Left ventricle myocardium inferior (tissue), 1 donor: ENCODE data around the gene GDPD4. TPM values are rescaled to one million over a fixed set of nuclear protein-coding genes. Genes with fewer than 3 reads are reported as not detected.

Source experiments
- DNase-seq: peaks from one replicate; pipeline ENCODE4 v3.0.0-alpha.2; 2020
- H3K27ac ChIP-seq: fragments of 200-600 bp; replicated peaks from 2 replicates; pipeline ENCODE4 v1.8.0; 2021
- H3K27me3 ChIP-seq: fragments of 200-600 bp; 2 replicates; pipeline ENCODE4 v1.8.0; 2021; ENCODE audit warnings: low read depth
- H3K36me3 ChIP-seq: fragments of 200-600 bp; 2 replicates; pipeline ENCODE4 v1.8.0; 2021
- H3K4me1 ChIP-seq: fragments of 200-600 bp; 2 replicates; pipeline ENCODE4 v1.8.0; 2021
- H3K4me3 ChIP-seq: fragments of 200-600 bp; 2 replicates; pipeline ENCODE4 v1.8.0; 2021; ENCODE audit warnings: mild to moderate bottlenecking, moderate library complexity
- H3K9me3 ChIP-seq: fragments of 200-600 bp; replicated peaks from 2 replicates; pipeline ENCODE4 v1.8.0; 2021
- intact Hi-C: fragments of 100-400 bp; cut with micrococcal nuclease; formaldehyde crosslinking; loops from one replicate; pipeline ENCODE4 v1.11.0; 2022
- total RNA-seq: library from RNA; stranded (reverse); fragmentation: NEBNext Ultra II Directional; extraction: Animal tissue kit (Norgen Biotek cat#: 25700); gene quantifications from one replicate; pipeline ENCODE4 v1.2.1, GENCODE V29; 2021
- TF ChIP-seq, protein P1 (sequence below): fragments of 200-600 bp; IDR thresholded peaks from 2 replicates; pipeline ENCODE4 v1.8.0; 2021; ENCODE audit warnings: antibody characterized with exemption, mild to moderate bottlenecking, borderline replicate concordance
- donor health status: DM: no; HTN: yes; CAD: no; lungs with severe emphysema.

The GDPD4 gene
- total RNA-seq, 1 donor from 2014 or later = not detected

DNA sequence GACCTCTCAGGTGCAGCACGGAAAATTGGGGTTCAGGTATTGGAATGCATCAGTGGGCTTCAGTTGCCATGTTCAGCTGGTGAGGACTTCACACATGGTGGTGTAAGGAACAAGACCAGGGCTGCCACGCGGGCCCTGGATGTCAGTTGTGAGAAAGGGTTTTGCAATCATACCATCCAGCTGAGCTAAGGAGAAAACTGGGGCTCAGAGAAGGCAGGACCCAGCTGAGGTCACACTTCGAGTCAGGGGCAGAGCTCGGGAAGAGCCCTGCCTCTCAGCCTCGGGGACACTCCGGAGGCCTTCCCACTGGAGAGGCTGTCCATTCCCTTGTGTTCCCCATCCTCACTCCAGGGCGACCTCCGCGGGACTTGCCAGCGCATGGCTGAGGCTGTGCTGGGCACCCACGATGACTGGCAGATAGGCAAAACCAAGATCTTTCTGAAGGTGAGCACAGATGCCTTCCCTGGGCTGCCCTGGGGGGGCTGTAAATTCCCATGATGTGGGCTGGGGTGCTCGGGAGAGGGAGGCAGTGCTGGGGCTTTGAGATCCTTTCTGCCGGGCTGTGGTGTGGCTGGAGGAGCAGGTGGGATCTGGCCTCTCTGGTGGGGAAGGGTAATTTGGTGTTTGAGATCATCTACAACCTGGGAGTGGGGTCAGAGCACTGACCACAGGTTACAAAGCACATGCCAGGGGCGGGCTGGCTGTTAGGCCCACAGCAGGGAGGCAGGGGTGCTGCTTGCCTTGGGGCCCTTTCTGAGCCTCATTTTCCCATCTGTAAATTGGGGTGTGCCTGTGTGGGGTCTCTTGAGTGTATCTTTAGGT, 126.3 kb downstream of the GDPD4 start:
- peaks cover 4% of the 10 kb centered on the region for H3K4me1 ChIP-seq
- no peaks in the 10 kb centered on the region for H3K27me3 ChIP-seq
- intact Hi-C loops = no loop called here
- H3K9me3 ChIP-seq = no peaks in the 10 kb centered on the region
- no peak for DNase-seq
- H3K36me3 ChIP-seq = no peaks in the 10 kb centered on the region
- H3K4me3 ChIP-seq = peak overlapping the region; percentile 32
- peak overlapping the region; percentile 51 for H3K27ac ChIP-seq
- TF ChIP-seq, protein P1, sequence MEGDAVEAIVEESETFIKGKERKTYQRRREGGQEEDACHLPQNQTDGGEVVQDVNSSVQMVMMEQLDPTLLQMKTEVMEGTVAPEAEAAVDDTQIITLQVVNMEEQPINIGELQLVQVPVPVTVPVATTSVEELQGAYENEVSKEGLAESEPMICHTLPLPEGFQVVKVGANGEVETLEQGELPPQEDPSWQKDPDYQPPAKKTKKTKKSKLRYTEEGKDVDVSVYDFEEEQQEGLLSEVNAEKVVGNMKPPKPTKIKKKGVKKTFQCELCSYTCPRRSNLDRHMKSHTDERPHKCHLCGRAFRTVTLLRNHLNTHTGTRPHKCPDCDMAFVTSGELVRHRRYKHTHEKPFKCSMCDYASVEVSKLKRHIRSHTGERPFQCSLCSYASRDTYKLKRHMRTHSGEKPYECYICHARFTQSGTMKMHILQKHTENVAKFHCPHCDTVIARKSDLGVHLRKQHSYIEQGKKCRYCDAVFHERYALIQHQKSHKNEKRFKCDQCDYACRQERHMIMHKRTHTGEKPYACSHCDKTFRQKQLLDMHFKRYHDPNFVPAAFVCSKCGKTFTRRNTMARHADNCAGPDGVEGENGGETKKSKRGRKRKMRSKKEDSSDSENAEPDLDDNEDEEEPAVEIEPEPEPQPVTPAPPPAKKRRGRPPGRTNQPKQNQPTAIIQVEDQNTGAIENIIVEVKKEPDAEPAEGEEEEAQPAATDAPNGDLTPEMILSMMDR = no peak

- Histone ChIP-seq H3K27me3 (no peaks in the 10 kb centered on the region), H3K27ac (no peak overlapping the region), H3K36me3 (no peaks in the 10 kb centered on the region), H3K9me3 (no peaks in the 10 kb centered on the region), H3K4me3 (no peak overlapping the region), H3K4me1 (peaks cover 4% of the 10 kb centered on the region)
- intact Hi-C loops = no loop called here
- TF ChIP-seq, protein P1 = no peak
- no peak for DNase-seq
These were observed 126.9 kb downstream of the GDPD4 start for GRCh38 chr11:77174559-77174958.

DNA sequence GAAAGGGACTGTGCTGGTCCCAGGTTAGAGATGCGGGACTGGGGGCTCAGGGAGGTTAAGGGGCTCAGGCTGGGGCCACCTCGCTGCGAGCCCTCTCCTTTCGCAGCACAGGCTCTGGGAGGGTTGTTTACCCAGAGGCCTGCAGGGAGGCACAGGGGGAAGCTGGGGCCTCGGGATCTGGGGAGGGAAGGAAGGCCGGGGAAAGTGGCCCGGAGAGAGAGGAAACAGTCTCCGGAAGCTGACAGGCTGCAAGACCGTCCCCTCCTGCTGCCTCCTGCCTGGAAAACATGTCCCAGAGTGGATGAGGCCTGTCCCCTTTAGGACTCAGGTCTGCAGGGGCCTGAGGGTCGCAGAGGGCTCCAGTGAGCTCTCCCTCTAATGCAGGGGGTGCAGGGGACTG, 128.0 kb downstream of the GDPD4 start:
- H3K36me3 ChIP-seq = no peaks in the 10 kb centered on the region
- no peaks in the 10 kb centered on the region for H3K9me3 ChIP-seq
- no peaks in the 10 kb centered on the region for H3K4me1 ChIP-seq
- TF ChIP-seq, protein P1 = no peak
- H3K27ac ChIP-seq = no peak overlapping the region
- intact Hi-C loops = no loop called here
- DNase-seq = no peak
- no peak overlapping the region for H3K4me3 ChIP-seq
- H3K27me3 ChIP-seq = no peaks in the 10 kb centered on the region

GRCh38 chr11:77172666-77172982, 128.9 kb downstream of the GDPD4 start:
- H3K36me3 ChIP-seq = no peaks in the 10 kb centered on the region
- no peaks in the 10 kb centered on the region for H3K9me3 ChIP-seq
- no peak overlapping the region for H3K27ac ChIP-seq
- H3K27me3 ChIP-seq = no peaks in the 10 kb centered on the region
- no peak for DNase-seq
- H3K4me1 ChIP-seq = no peaks in the 10 kb centered on the region
- no peak overlapping the region for H3K4me3 ChIP-seq
- TF ChIP-seq, protein P1 = no peak
- intact Hi-C loops = no loop called here

DNA sequence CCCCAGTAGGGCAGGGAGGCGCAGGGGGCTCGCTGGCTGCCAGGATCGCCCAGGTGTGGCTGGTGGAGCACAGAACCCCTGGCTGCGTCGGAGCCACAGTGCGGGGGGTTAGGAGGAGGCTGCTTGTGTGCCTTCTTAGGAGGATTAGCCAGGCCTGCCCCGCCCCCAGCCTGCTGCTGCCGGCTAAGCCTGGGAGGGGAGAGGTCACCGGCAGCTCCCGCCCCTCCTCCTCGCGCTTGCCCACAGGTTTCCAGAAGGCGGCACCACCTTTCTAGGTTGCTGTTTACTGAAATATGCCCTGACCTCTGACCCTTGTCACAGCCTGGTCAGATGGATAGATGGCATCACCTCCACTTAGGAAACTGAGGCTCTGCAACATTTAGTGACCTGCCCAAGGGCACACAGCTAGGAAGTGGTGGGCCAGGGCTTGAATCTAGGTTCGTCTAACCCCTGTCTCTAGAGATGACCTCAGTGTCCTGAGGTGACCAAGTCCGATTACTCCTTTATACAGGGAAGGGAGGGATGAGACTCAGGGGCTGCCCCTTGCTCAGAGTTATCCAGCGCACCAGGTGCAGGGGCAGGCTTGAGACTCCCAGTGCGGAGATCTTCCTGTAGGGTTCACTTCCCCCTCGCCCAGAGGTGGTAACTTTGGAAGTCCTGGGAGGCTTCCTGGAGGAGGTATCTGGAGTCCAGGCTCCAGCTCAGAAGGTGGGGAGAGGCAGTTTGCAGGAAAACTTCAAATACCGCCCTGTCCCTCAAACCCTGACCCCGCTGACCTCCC, 129.4 kb downstream of the GDPD4 start:
- Histone ChIP-seq H3K4me3 (no peak overlapping the region), H3K36me3 (no peaks in the 10 kb centered on the region)
- TF ChIP-seq, protein P1 = no peak

More for the DNA sequence above, 129.4 kb downstream of the GDPD4 start:
- Histone ChIP-seq H3K27me3 (no peaks in the 10 kb centered on the region), H3K9me3 (no peaks in the 10 kb centered on the region), H3K4me1 (no peaks in the 10 kb centered on the region), H3K27ac (no peak overlapping the region)
- DNase-seq = no peak
- intact Hi-C loops = no loop called here
